SK-N-SH treated with all-trans-retinoic acid at 6 μM for 48 hours (cell line): ENCODE data around the gene PCSK2.

Experiments used
- ATAC-seq: fragments of 200-7000 bp; cut with Tn5 transposase; 3 replicates; pipeline ENCODE4 v1.9.1; 2020; ENCODE audit warnings: mild to moderate bottlenecking, moderate library complexity
- ARNTL ChIP-seq: fragments of 450-650 bp; formaldehyde crosslinking; IDR thresholded peaks from 2 replicates; pipeline ENCODE4 v1.5.0; 2020; ENCODE audit warnings: low read depth, mild to moderate bottlenecking, moderate library complexity, borderline replicate concordance
- BACH2 ChIP-seq: fragments of 250-450 bp; sonication (Bioruptor Pico); IDR thresholded peaks from 2 replicates; pipeline ENCODE4 v1.9.0; 2021; ENCODE audit warnings: mild to moderate bottlenecking, borderline replicate concordance
- CREB5 ChIP-seq: fragments of 250-450 bp; sonication (Bioruptor Pico); IDR thresholded peaks from 2 replicates; pipeline ENCODE4 v1.5.1; 2020; ENCODE audit warnings: low read depth, mild to moderate bottlenecking, moderate library complexity
- CSDC2 ChIP-seq: fragments of 250-450 bp; sonication (Bioruptor Pico); IDR thresholded peaks from 2 replicates; pipeline ENCODE4 v1.5.0; 2020; ENCODE audit warnings: mild to moderate bottlenecking, moderate library complexity
- CSRNP3 ChIP-seq: fragments of 250-450 bp; sonication (Bioruptor Pico); IDR thresholded peaks from 2 replicates; pipeline ENCODE4 v1.5.1; 2021; ENCODE audit warnings: mild to moderate bottlenecking, moderate library complexity
- ESRRG ChIP-seq: fragments of 250-450 bp; sonication (Bioruptor Pico); IDR thresholded peaks from 2 replicates; pipeline ENCODE4 v1.6.1; 2021; ENCODE audit warnings: mild to moderate bottlenecking
- GLIS3 ChIP-seq: fragments of 250-450 bp; sonication (Bioruptor Pico); IDR thresholded peaks from 2 replicates; pipeline ENCODE4 v1.5.0; 2020; ENCODE audit warnings: mild to moderate bottlenecking, moderate library complexity
- ISL1 ChIP-seq: fragments of 250-450 bp; sonication (Bioruptor Pico); IDR thresholded peaks from 2 replicates; pipeline ENCODE4 v2.1.2; 2022; ENCODE audit warnings: mild to moderate bottlenecking, moderate library complexity
- OSR1 ChIP-seq: fragments of 250-450 bp; sonication (Bioruptor Pico); IDR thresholded peaks from 2 replicates; pipeline ENCODE4 v1.8.0; 2022; ENCODE audit warnings: moderate library complexity, mild to moderate bottlenecking, inconsistent platforms
- PATZ1 ChIP-seq: fragments of 250-450 bp; sonication (Bioruptor Pico); IDR thresholded peaks from 2 replicates; pipeline ENCODE4 v1.8.0; 2020; ENCODE audit warnings: mild to moderate bottlenecking, moderate library complexity, borderline replicate concordance
- POU6F1 ChIP-seq: fragments of 250-450 bp; sonication (Bioruptor Pico); IDR thresholded peaks from 2 replicates; pipeline ENCODE4 v1.8.0; 2021; ENCODE audit warnings: low read depth, mild to moderate bottlenecking, moderate library complexity, borderline replicate concordance
- PPARA ChIP-seq: fragments of 250-450 bp; sonication (Bioruptor Pico); IDR thresholded peaks from 2 replicates; pipeline ENCODE4 v1.5.0; 2020; ENCODE audit warnings: mild to moderate bottlenecking, borderline replicate concordance
- SNAI2 ChIP-seq: fragments of 250-450 bp; sonication (Bioruptor Pico); IDR thresholded peaks from 2 replicates; pipeline ENCODE4 v1.5.0; 2020; ENCODE audit warnings: mild to moderate bottlenecking, moderate library complexity
- TCF4 ChIP-seq: fragments of 250-450 bp; sonication (Bioruptor Pico); IDR thresholded peaks from 2 replicates; pipeline ENCODE4 v1.8.0; 2021; ENCODE audit warnings: mild to moderate bottlenecking, moderate library complexity, borderline replicate concordance
- TOX ChIP-seq: fragments of 250-450 bp; sonication (Bioruptor Pico); IDR thresholded peaks from 2 replicates; pipeline ENCODE4 v1.8.0; 2021; ENCODE audit warnings: mild to moderate bottlenecking, moderate library complexity, borderline replicate concordance
- TSHZ2 ChIP-seq: fragments of 250-450 bp; sonication (Bioruptor Pico); IDR thresholded peaks from 2 replicates; pipeline ENCODE4 v1.5.0; 2020; ENCODE audit warnings: mild to moderate bottlenecking, moderate library complexity
- ZC3H10 ChIP-seq: fragments of 250-450 bp; sonication (Bioruptor Pico); IDR thresholded peaks from 2 replicates; pipeline ENCODE4 v1.5.1; 2021; ENCODE audit warnings: mild to moderate bottlenecking, moderate library complexity
- ZNF565 ChIP-seq: fragments of 450-650 bp; formaldehyde crosslinking; conservative IDR thresholded peaks from 2 replicates; pipeline ENCODE4 v1.5.0; 2020; ENCODE audit warnings: low read depth, mild to moderate bottlenecking, moderate library complexity
- ZNF70 ChIP-seq: fragments of 450-650 bp; formaldehyde crosslinking; IDR thresholded peaks from 2 replicates; pipeline ENCODE4 v1.5.0; 2020; ENCODE audit warnings: mild to moderate bottlenecking, moderate library complexity
- ZNF8 ChIP-seq: fragments of 450-650 bp; formaldehyde crosslinking; IDR thresholded peaks from 2 replicates; pipeline ENCODE4 v1.5.0; 2020; ENCODE audit warnings: mild to moderate bottlenecking, moderate library complexity

PCSK2 gene

GRCh38 chr20:17304774-17305173, 77.9 kb downstream of the PCSK2 start:
- no peak for ATAC-seq
- TF ChIP-seq ZNF565 (CRISPR knock-in tag) (no peak), TCF4 (CRISPR knock-in tag) (no peak), SNAI2 (CRISPR knock-in tag) (no peak), ISL1 (no peak), ZNF70 (CRISPR knock-in tag) (no peak), GLIS3 (CRISPR knock-in tag) (no peak), PPARA (no peak), CREB5 (no peak), TSHZ2 (CRISPR knock-in tag) (no peak), CSRNP3 (CRISPR knock-in tag) (no peak), TOX (CRISPR knock-in tag) (no peak), POU6F1 (CRISPR knock-in tag) (no peak), ZNF8 (CRISPR knock-in tag) (no peak)

- no peak for ATAC-seq
- TF ChIP-seq CSDC2 (CRISPR knock-in tag) (no peak), PPARA (no peak), ARNTL (CRISPR knock-in tag) (no peak), PATZ1 (CRISPR knock-in tag) (no peak), SNAI2 (CRISPR knock-in tag) (no peak), BACH2 (no peak), CREB5 (no peak), CSRNP3 (CRISPR knock-in tag) (no peak), TOX (CRISPR knock-in tag) (no peak), ESRRG (CRISPR knock-in tag) (no peak), POU6F1 (CRISPR knock-in tag) (no peak), ZNF70 (CRISPR knock-in tag) (no peak), GLIS3 (CRISPR knock-in tag) (no peak), OSR1 (no peak), ZC3H10 (CRISPR knock-in tag) (no peak), TCF4 (CRISPR knock-in tag) (no peak), TSHZ2 (CRISPR knock-in tag) (no peak)
- TF ChIP-seq, all 23 proteins: peak for 0
Measured at GRCh38 chr20:17306427-17306826, 79.6 kb downstream of the PCSK2 start.
